Stomach (tissue), 19 donors: Measurements from ENCODE around the gene RBM25. TPM values are rescaled to one million over a fixed set of nuclear protein-coding genes. Genes with fewer than 3 reads are reported as not detected.
"Not testable (repeated sequence)": the region's sequence is repeated elsewhere in the genome, so short reads cannot be mapped to it uniquely, and the experiment has no call there.

Experiments used
- DNase-seq, 2 donors: peaks; one replicate each; pipeline versions ENCODE4 v3.0.0 to v3.0.0-alpha.2; 2013 to 2019
- H3K27ac ChIP-seq, 5 donors: fragments of 200-600 bp in 4 of 5; sonication (generic) in 4 of 5; one replicate each; pipeline ENCODE4 v1.5.1; 2013 to 2019; ENCODE audit warnings: mild to moderate bottlenecking in 1 of 5, moderate library complexity in 1 of 5
- H3K27me3 ChIP-seq, 3 donors: fragments of 200-600 bp; sonication (generic); one replicate each; pipeline ENCODE4 v1.5.1; 2017 to 2019; ENCODE audit warnings: mixed run types in 1 of 3
- H3K36me3 ChIP-seq, 4 donors: fragments of 200-600 bp; sonication (generic); 1 replicate in 3 of 4; 2 replicates in 1 of 4; pipeline ENCODE4 v1.5.1; 2016 to 2019
- H3K4me1 ChIP-seq, 4 donors: fragments of 200-600 bp; sonication (generic); one replicate each; pipeline ENCODE4 v1.5.1; 2016 to 2019
- H3K4me3 ChIP-seq, 4 donors: fragments of 200-600 bp; sonication (generic) in 3 of 4; one replicate each; pipeline ENCODE4 v1.5.1; 2016 to 2019; ENCODE audit warnings: mild to moderate bottlenecking in 1 of 4
- H3K9me3 ChIP-seq, 4 donors: fragments of 200-600 bp; sonication (generic); one replicate each; pipeline ENCODE4 v1.5.1; 2016 to 2019
- CTCF ChIP-seq, 7 experiments: fragments of 450-650 bp in 4 of 7; fragments of 200-600 bp in 3 of 7; sonication (generic) in 3 of 7; IDR thresholded peaks; one replicate each; pipeline ENCODE4 v1.5.1; 2016 to 2019; ENCODE audit warnings: antibody characterized with exemption in 7 of 7, control low read depth in 2 of 7, mild to moderate bottlenecking in 1 of 7
- EP300 ChIP-seq: sonication (generic); formaldehyde crosslinking; IDR thresholded peaks from one replicate; pipeline ENCODE4 v1.6.1; 2017; ENCODE audit warnings: antibody characterized with exemption
- POLR2A ChIP-seq, 4 donors: fragments of 450-650 bp; IDR thresholded peaks; one replicate each; pipeline ENCODE4 v1.6.1; 2016; ENCODE audit warnings: antibody characterized with exemption in 4 of 4, control low read depth in 2 of 4, mild to moderate bottlenecking in 1 of 4, moderate library complexity in 1 of 4
- POLR2AphosphoS5 ChIP-seq, 3 donors: sonication (generic); formaldehyde crosslinking; IDR thresholded peaks; one replicate each; pipeline ENCODE4 v1.6.1; 2016; ENCODE audit warnings: antibody characterized with exemption in 3 of 3
- WGBS, 5 donors: extraction: QIAGEN DNeasy Blood & Tissue Kit in 3 of 5; methylation state at CpG; one replicate each; pipeline versions ENCODE4 v1.1.5 to v1.1.7; 2013 to 2018; 5-methylcytosine and 5-hydroxymethylcytosine counted together
- intact Hi-C: fragments of 100-400 bp; cut with DNase I; formaldehyde crosslinking; loops from one replicate; pipeline ENCODE4 v1.15.1; 2023; ENCODE audit warnings: low total_unique reads
- long read RNA-seq, 10 donors: transcript quantifications; one replicate each; lab custom pipeline, GENCODE V29; 2026
- polyA plus RNA-seq, 3 donors: library from polyadenylated mRNA; stranded (reverse); fragments of 200-250 nt; gene quantifications; one replicate each; pipeline ENCODE4 v1.2.3, GENCODE V29; 2013
- total RNA-seq, 5 donors: library from RNA; depleted of rRNA; stranded (reverse); fragments of >200 nt; gene quantifications; one replicate each; pipeline versions ENCODE4 v1.1.0 to v1.2.3, GENCODE V29; 2014 to 2016
- donor health status: healthy with polysubstance abuse.
- donor health status: Bipolar disorder and iron deficiency.
- donor health status: healthy.

Gene RBM25
- 100 to 1,000 TPM; 100 to 149 (median 119) TPM for total RNA-seq
- polyA plus RNA-seq: 10 to 100 TPM; 15.5 to 47.2 (median 28.8) TPM
- long read RNA-seq, donor 1, partial matches to known transcripts: 9 of 10 reads
- long read RNA-seq, donor 1, other reads (novel, unspliced or antisense): 0 of 10 reads
- long read RNA-seq, donor 2, full-length matches to known transcripts: 8 of 8 reads
- long read RNA-seq, donor 2, partial matches to known transcripts: 0 of 8 reads
- long read RNA-seq, donor 2, other reads (novel, unspliced or antisense): 0 of 8 reads
- long read RNA-seq, donor 3, partial matches to known transcripts: 5 of 9 reads
- long read RNA-seq, donor 3, other reads (novel, unspliced or antisense): 0 of 9 reads
- long read RNA-seq, donor 4, partial matches to known transcripts: 0 of 1 reads
- long read RNA-seq, donor 4, other reads (novel, unspliced or antisense): 0 of 1 reads
- long read RNA-seq, donor 5, full-length matches to known transcripts: 7 of 15 reads
- long read RNA-seq, donor 5, partial matches to known transcripts: 8 of 15 reads
- long read RNA-seq, donor 5, other reads (novel, unspliced or antisense): 0 of 15 reads
- long read RNA-seq, donor 6, full-length matches to known transcripts: 16 of 87 reads
- long read RNA-seq, donor 6, partial matches to known transcripts: 71 of 87 reads
- long read RNA-seq, donor 6, other reads (novel, unspliced or antisense): 0 of 87 reads
- long read RNA-seq, donor 7, transcript RBM25-203 (9 exons, 2,470 nt): major isoform, 8 of 16 reads
- long read RNA-seq, donor 7, partial matches to known transcripts: 7 of 16 reads
- long read RNA-seq, donor 7, other reads (novel, unspliced or antisense): 0 of 16 reads
- long read RNA-seq, donor 8, full-length matches to known transcripts: 9 of 23 reads
- long read RNA-seq, donor 8, partial matches to known transcripts: 14 of 23 reads
- long read RNA-seq, donor 8, other reads (novel, unspliced or antisense): 0 of 23 reads
- long read RNA-seq, donor 9, partial matches to known transcripts: 6 of 6 reads
- long read RNA-seq, donor 9, other reads (novel, unspliced or antisense): 0 of 6 reads
- long read RNA-seq, donor 10, partial matches to known transcripts: 0 of 3 reads
- long read RNA-seq, donor 10, other reads (novel, unspliced or antisense): 0 of 3 reads

GRCh38 chr14:73058224-73058921 lies at the start of gene RBM25:
RBM25 (plus strand) TSS chr14:73058534; CDS start chr14:73071642, 13,108 bp downstream.
- TF ChIP-seq EP300 (no peak), CTCF (IDR thresholded peaks at IDR 0.05) (peak in 1 of 7 experiments; percentile 12), POLR2A (IDR thresholded peaks at IDR 0.05) (peak in 2 of 4 donors; percentile 88 to 98), POLR2AphosphoS5 (IDR thresholded peaks at IDR 0.05) (peak; percentile 98 to 99 (median 99))
- 0 to 1% (median 1%) methylated on average over 22 to 57 of the region's 57 CpGs for WGBS, 5 donors
- Histone ChIP-seq H3K4me1 (peaks cover 35 to 50% (median 44%) of the 10 kb centered on the region in 4 donors), H3K27me3 (no peaks in the 10 kb centered on the region), H3K9me3 (no peaks in the 10 kb centered on the region), H3K27ac (peak within 1 kb of the TSS; percentile 79 to 96 (median 95)), H3K36me3 (peaks cover 0 to 8% (median 5%) of the 10 kb centered on the region in 4 donors), H3K4me3 (peak within 1 kb of the TSS; percentile 66 to 93 (median 88))
- intact Hi-C loops: no loop called here
- DNase-seq: peak; percentile 97 to 99

- peaks cover 5 to 74% (median 50%) of the 10 kb centered on the region in 4 donors for H3K36me3 ChIP-seq
- DNase-seq, intact Hi-C loops, H3K9me3 ChIP-seq, H3K27ac ChIP-seq, H3K4me3 ChIP-seq, H3K27me3 ChIP-seq: not testable (repeated sequence)
- 84 to 97% (median 95%) methylated on average over 7 of the region's 7 CpGs for WGBS, 5 donors
- peaks cover 0 to 35% (median 16%) of the 10 kb centered on the region in 4 donors for H3K4me1 ChIP-seq
Measured at GRCh38 chr14:73011189-73011588, 47.1 kb upstream of the RBM25 start.

GRCh38 chr14:73014105-73014504 lies 44.2 kb upstream of the RBM25 start:
- TF ChIP-seq EP300 (no peak), POLR2A (IDR thresholded peaks at IDR 0.05) (no peak), CTCF (IDR thresholded peaks at IDR 0.05) (no peak), POLR2AphosphoS5 (IDR thresholded peaks at IDR 0.05) (no peak)
- WGBS, 5 donors: 45 to 88% (median 80%) methylated on average over 2 of the region's 2 CpGs

GRCh38 chr14:73015552-73015951 lies 42.8 kb upstream of the RBM25 start:
- peaks cover 0 to 27% (median 16%) of the 10 kb centered on the region in 4 donors for H3K4me1 ChIP-seq
- intact Hi-C loops, H3K9me3 ChIP-seq, H3K4me3 ChIP-seq, DNase-seq, H3K27me3 ChIP-seq: not testable (repeated sequence)
- peaks cover 5 to 76% (median 61%) of the 10 kb centered on the region in 4 donors for H3K36me3 ChIP-seq
- 91 to 96% (median 94%) methylated on average over 14 of the region's 14 CpGs for WGBS, 5 donors
- peak overlapping the region in 1 of 5 donors; percentile 0 for H3K27ac ChIP-seq

More at GRCh38 chr14:73014105-73014504, 44.2 kb upstream of the RBM25 start:
- H3K36me3 ChIP-seq: peaks cover 5 to 76% (median 60%) of the 10 kb centered on the region in 4 donors
- H3K4me1 ChIP-seq: peaks cover 0 to 30% (median 16%) of the 10 kb centered on the region in 4 donors
- no peak overlapping the region for H3K27ac ChIP-seq
- intact Hi-C loops: no loop called here
- no peaks in the 10 kb centered on the region for H3K27me3 ChIP-seq
- H3K9me3 ChIP-seq: no peaks in the 10 kb centered on the region
- no peak overlapping the region for H3K4me3 ChIP-seq
- DNase-seq: no peak

- H3K4me3 ChIP-seq, H3K27me3 ChIP-seq, DNase-seq, H3K9me3 ChIP-seq, intact Hi-C loops, H3K27ac ChIP-seq: not testable (repeated sequence)
- peaks cover 0 to 32% (median 17%) of the 10 kb centered on the region in 4 donors for H3K4me1 ChIP-seq
- H3K36me3 ChIP-seq: peaks cover 5 to 79% (median 65%) of the 10 kb centered on the region in 4 donors
- WGBS, 5 donors: 75 to 87% (median 82%) methylated on average over 10 of the region's 10 CpGs
Measured at GRCh38 chr14:73016011-73016410, 42.3 kb upstream of the RBM25 start.
